HFFc6 (cell line): ENCODE measurements around the gene TMEM62. TPM values are rescaled to one million over a fixed set of nuclear protein-coding genes. Genes with fewer than 3 reads are reported as not detected.

Experiments
- DNase-seq: peaks from one replicate; pipeline ENCODE4 v3.0.0-alpha.2; 2018
- H3K27ac Mint-ChIP-seq: 2 replicates; pipeline ENCODE4 v1.8.0; 2020; ENCODE audit warnings: mild to moderate bottlenecking, mixed read lengths
- H3K27me3 Mint-ChIP-seq: 2 replicates; pipeline ENCODE4 v1.8.0; 2021; ENCODE audit warnings: mild to moderate bottlenecking, moderate library complexity, mixed read lengths; ENCODE audit not compliant: insufficient read depth
- H3K36me3 Mint-ChIP-seq: 2 replicates; pipeline ENCODE4 v1.8.0; 2021; ENCODE audit warnings: low read depth, mixed read lengths
- H3K4me1 Mint-ChIP-seq: 2 replicates; pipeline ENCODE4 v1.8.0; 2020; ENCODE audit warnings: low read depth, mixed read lengths
- H3K4me3 Mint-ChIP-seq: 2 replicates; pipeline ENCODE4 v1.8.0; 2020; ENCODE audit warnings: mild to moderate bottlenecking, moderate library complexity, mixed read lengths
- H3K9me3 Mint-ChIP-seq: 2 replicates; pipeline ENCODE4 v1.8.0; 2020; ENCODE audit warnings: mild to moderate bottlenecking, mixed read lengths
- CTCF ChIP-seq: fragments of 200-600 bp; sonication (generic); IDR thresholded peaks from 2 replicates; pipeline ENCODE4 v1.5.0; 2021; ENCODE audit warnings: antibody characterized with exemption, mild to moderate bottlenecking
- total RNA-seq, 6 experiments: library from RNA; stranded (reverse); fragmentation: NEBNext Ultra II Directional; extraction: Animal tissue kit (Norgen Biotek cat#: 25700); gene quantifications; 2 replicates in 1 of 6; 3 replicates in 5 of 6; pipeline ENCODE4 v1.2.3, GENCODE V29; 2021

TMEM62 gene
- total RNA-seq, 6 experiments from 2014 or later = 8.2 to 12.1 (median 11.2) TPM

- no peak for DNase-seq
- no peak for TF ChIP-seq CTCF
- no peaks in the 10 kb centered on the region for H3K9me3 Mint-ChIP-seq
- no peak overlapping the region for H3K4me3 Mint-ChIP-seq
- peaks cover 18% of the 10 kb centered on the region for H3K4me1 Mint-ChIP-seq
- peaks cover 33% of the 10 kb centered on the region for H3K36me3 Mint-ChIP-seq
- H3K27me3 Mint-ChIP-seq = no peaks in the 10 kb centered on the region
- H3K27ac Mint-ChIP-seq = no peak overlapping the region
These were observed 11.1 kb downstream of the TMEM62 start for GRCh38 chr15:43144512-43144911.

- peaks cover 19% of the 10 kb centered on the region for H3K36me3 Mint-ChIP-seq
These were observed 12.8 kb downstream of the TMEM62 start for GRCh38 chr15:43146184-43146583.

GRCh38 chr15:43150191-43150929, 17.0 kb downstream of the TMEM62 start:
- peak; percentile 98 for DNase-seq
- Mint-ChIP-seq H3K4me1 (peaks cover 27% of the 10 kb centered on the region), H3K27me3 (no peaks in the 10 kb centered on the region), H3K36me3 (peaks cover 24% of the 10 kb centered on the region), H3K27ac (peak overlapping the region; percentile 95), H3K9me3 (peaks cover 4% of the 10 kb centered on the region; the same call in 1 of the 2 replicates), H3K4me3 (peak overlapping the region; percentile 64)
- TF ChIP-seq CTCF = no peak

More at GRCh38 chr15:43146184-43146583, 12.8 kb downstream of the TMEM62 start:
- Mint-ChIP-seq H3K9me3 (no peaks in the 10 kb centered on the region), H3K4me3 (no peak overlapping the region), H3K27me3 (no peaks in the 10 kb centered on the region), H3K27ac (no peak overlapping the region), H3K4me1 (peaks cover 30% of the 10 kb centered on the region)
- no peak for DNase-seq
- no peak for TF ChIP-seq CTCF

- Mint-ChIP-seq H3K9me3 (peaks cover 4% of the 10 kb centered on the region; the same call in 1 of the 2 replicates), H3K4me1 (peaks cover 27% of the 10 kb centered on the region), H3K27ac (peak overlapping the region; percentile 72), H3K36me3 (peaks cover 32% of the 10 kb centered on the region), H3K27me3 (no peaks in the 10 kb centered on the region), H3K4me3 (peak overlapping the region; percentile 41; the same call in 1 of the 2 replicates)
- no peak for DNase-seq
- TF ChIP-seq CTCF = no peak
These were observed 18.3 kb downstream of the TMEM62 start for GRCh38 chr15:43151688-43152087.

- Mint-ChIP-seq H3K4me1 (peaks cover 27% of the 10 kb centered on the region), H3K36me3 (peaks cover 38% of the 10 kb centered on the region), H3K9me3 (peaks cover 4% of the 10 kb centered on the region; the same call in 1 of the 2 replicates), H3K27me3 (no peaks in the 10 kb centered on the region), H3K4me3 (no peak overlapping the region), H3K27ac (no peak overlapping the region)
- TF ChIP-seq CTCF = no peak
- no peak for DNase-seq
These were observed 19.9 kb downstream of the TMEM62 start for GRCh38 chr15:43153269-43153668.
